Right lobe of liver (tissue), 4 donors: Measurements from ENCODE around the gene RPUSD2.

Source experiments
- CTCF ChIP-seq, 4 donors: fragments of 200-600 bp in 3 of 4; fragments of 450-650 bp in 1 of 4; IDR thresholded peaks; one replicate each; pipeline versions ENCODE4 v1.5.1 to v1.8.0; 2016 to 2022; ENCODE audit warnings: antibody characterized with exemption in 4 of 4, mild to moderate bottlenecking in 2 of 4
- POLR2A ChIP-seq: fragments of 450-650 bp; IDR thresholded peaks from one replicate; pipeline ENCODE4 v1.6.1; 2017; ENCODE audit warnings: antibody characterized with exemption, mild to moderate bottlenecking
- donor health status: DM: no; HTN: no; CAD: no.
- donor health status: DM: no; HTN: no; CAD: no.
- donor health status: DM: no; HTN: yes; CAD: no.

- TF ChIP-seq CTCF (IDR thresholded peaks at IDR 0.05), result no peak
- no peak for TF ChIP-seq POLR2A
These were observed 29.6 kb downstream of the RPUSD2 start for GRCh38 chr15:40598672-40599071.
